Thoracic aorta (tissue), 2 donors: ENCODE results near the gene PRUNE1. TPM values are rescaled to one million over a fixed set of nuclear protein-coding genes. Genes with fewer than 3 reads are reported as not detected.
A peak's percentile ranks its signal among the peaks of the same experiment; 100 is the strongest.

ENCODE experiments used
- ATAC-seq: fragments of 150-250 bp; one replicate; pipeline ENCODE4 v1.8.0; 2017; ENCODE audit warnings: low read depth; ENCODE audit not compliant: insufficient number of reproducible peaks, low FRiP score
- DNase-seq: peaks from one replicate; pipeline ENCODE4 v3.0.0-alpha.2; 2020; ENCODE audit warnings: low spot score
- H3K27ac ChIP-seq, 2 donors: fragments of 200-600 bp; sonication (generic); 1 replicate in 1 of 2; 2 replicates in 1 of 2; pipeline ENCODE4 v1.5.1; 2016; ENCODE audit warnings: mild to moderate bottlenecking in 2 of 2, moderate library complexity in 2 of 2
- H3K27me3 ChIP-seq: fragments of 200-600 bp; sonication (generic); replicated peaks from 2 replicates; pipeline ENCODE4 v1.6.0; 2016; ENCODE audit warnings: mild to moderate bottlenecking; ENCODE audit not compliant: insufficient read depth
- H3K36me3 ChIP-seq: fragments of 200-600 bp; sonication (generic); one replicate; pipeline ENCODE4 v1.5.1; 2016
- H3K4me1 ChIP-seq, 2 donors: fragments of 200-600 bp; sonication (generic); 1 replicate in 1 of 2; 2 replicates in 1 of 2; pipeline versions ENCODE4 v1.5.1 to v1.6.0; 2016; ENCODE audit warnings: low read depth in 2 of 2, mild to moderate bottlenecking in 1 of 2; ENCODE audit not compliant: control insufficient read depth in 1 of 2
- H3K4me3 ChIP-seq: fragments of 200-600 bp; sonication (generic); 2 replicates; pipeline ENCODE4 v1.5.1; 2016; ENCODE audit warnings: mild to moderate bottlenecking
- H3K9me3 ChIP-seq: fragments of 200-600 bp; sonication (generic); 2 replicates; pipeline ENCODE4 v1.5.1; 2016
- CTCF ChIP-seq: fragments of 200-600 bp; sonication (generic); IDR thresholded peaks from one replicate; pipeline ENCODE4 v1.5.1; 2019; ENCODE audit warnings: antibody characterized with exemption
- total RNA-seq, 2 donors: library from RNA; depleted of rRNA; stranded (reverse); fragments of >200 nt; gene quantifications; one replicate each; pipeline versions ENCODE4 v1.1.0 to v1.2.3, GENCODE V29; 2016

Gene PRUNE1
- total RNA-seq, 2 donors from 2014 or later, result 16.5 to 21.3 TPM

DNA sequence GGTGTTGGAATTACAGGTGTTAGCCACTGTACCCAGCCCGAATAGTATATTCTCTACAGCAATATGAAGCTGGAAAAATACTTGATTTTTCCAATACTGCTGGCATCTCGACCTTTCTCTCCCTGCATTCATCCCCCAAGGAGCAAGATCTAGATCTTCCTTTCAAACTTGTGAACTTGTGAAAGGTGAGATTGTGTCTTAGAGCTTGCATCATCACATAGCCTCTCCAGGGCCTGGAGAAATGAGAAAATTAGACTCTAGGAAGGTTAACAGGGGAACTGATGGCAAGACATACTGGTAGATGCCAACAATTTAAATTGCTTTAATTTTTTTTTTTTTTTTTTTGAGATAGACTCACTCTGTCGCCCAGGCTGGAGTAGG lies 2.1 kb downstream of the PRUNE1 start:
- Histone ChIP-seq H3K9me3 (no peaks in the 10 kb centered on the region), H3K4me3 (no peak overlapping the region), H3K36me3 (no peaks in the 10 kb centered on the region), H3K4me1 (peaks cover 26 to 46% of the 10 kb centered on the region in 2 donors), H3K27me3 (no peaks in the 10 kb centered on the region), H3K27ac (no peak overlapping the region)
- DNase-seq (no peak), ATAC-seq (no peak)
- TF ChIP-seq CTCF, result no peak

DNA sequence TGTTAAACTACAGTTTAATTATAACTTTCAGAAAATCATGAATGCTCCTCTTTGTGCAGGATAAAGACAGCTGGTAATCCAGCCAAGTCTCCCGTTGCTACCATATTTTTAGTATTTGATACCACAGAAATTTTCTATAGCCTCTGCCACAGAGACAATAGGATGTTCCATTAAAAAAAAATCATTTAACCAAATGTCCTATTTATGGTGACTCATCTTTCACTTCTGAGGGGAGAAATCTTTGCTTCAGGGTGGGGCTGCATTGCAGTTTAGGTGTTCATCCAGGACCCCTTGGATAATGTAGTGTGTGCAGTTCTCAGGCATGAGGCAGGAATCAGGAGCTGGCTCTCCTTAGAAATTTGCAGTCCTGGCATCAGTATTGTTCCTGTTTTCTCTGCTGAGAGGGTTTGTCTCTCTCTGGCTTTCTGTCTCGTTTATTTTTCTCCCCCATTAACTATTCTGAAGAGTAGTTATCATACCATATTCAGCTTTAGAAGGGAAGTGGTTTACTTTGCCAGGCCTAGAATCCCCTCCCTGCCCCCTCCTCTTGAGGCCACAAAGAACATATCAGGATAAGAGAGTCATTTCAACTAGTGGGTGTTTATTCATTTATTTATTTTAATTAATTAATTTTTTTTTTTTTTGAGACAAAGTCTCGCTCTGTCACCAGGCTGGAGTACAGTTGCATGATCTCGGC lies 3.1 kb downstream of the PRUNE1 start:
- TF ChIP-seq CTCF, result no peak
- H3K27me3 ChIP-seq, result no peaks in the 10 kb centered on the region
- peaks cover 24 to 42% of the 10 kb centered on the region in 2 donors for H3K4me1 ChIP-seq
- no peak overlapping the region for H3K4me3 ChIP-seq
- DNase-seq, result no peak
- no peaks in the 10 kb centered on the region for H3K36me3 ChIP-seq
- no peak overlapping the region for H3K27ac ChIP-seq
- H3K9me3 ChIP-seq, result no peaks in the 10 kb centered on the region
- no peak for ATAC-seq

DNA sequence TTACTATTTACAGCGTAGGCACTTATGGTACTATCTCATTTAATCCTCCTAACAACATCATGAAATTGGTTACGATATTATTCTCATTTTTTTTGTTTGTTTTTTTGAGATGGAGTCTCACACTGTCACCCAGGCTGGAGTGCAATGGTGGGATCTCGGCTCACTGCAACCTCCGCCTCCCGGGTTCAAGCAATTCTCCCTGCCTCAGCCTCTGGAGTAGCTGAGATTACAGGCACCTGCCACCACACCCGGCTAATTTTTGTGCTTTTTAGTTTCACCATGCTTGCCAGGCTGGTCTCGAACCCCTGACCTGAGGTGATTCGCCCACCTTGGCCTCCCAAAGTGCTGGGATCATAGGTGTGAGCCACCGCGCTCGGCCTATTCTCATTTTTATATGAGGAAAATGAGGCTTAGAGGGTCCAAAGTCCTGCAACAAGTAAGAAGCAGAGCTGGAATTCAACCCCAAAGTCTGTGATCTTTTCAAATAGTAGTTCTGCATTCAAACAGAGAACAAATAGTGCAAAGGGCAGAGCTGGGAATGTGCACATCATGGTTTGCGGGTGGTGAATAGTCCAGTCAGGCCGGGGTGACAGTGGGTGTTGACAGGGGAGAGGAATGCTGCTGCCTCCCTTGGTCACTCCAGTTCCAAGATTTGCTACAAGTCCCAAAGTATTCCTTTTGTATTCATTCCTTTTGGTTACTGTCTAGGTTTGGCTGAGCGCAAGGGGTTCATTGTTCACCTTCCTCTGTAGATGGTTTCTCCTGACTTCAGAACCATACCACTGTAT lies 4.6 kb downstream of the PRUNE1 start:
- no peak for ATAC-seq
- TF ChIP-seq CTCF, result no peak
- Histone ChIP-seq H3K36me3 (peaks cover 2% of the 10 kb centered on the region), H3K27ac (peak overlapping the region; percentile 40 to 49), H3K4me3 (no peak overlapping the region), H3K27me3 (no peaks in the 10 kb centered on the region), H3K4me1 (peaks cover 15 to 31% of the 10 kb centered on the region in 2 donors), H3K9me3 (no peaks in the 10 kb centered on the region)
- no peak for DNase-seq

- no peak for DNase-seq
- Histone ChIP-seq H3K27ac (peak overlapping the region; percentile 40 to 49), H3K4me3 (no peak overlapping the region), H3K4me1 (peaks cover 15 to 30% of the 10 kb centered on the region in 2 donors), H3K27me3 (no peaks in the 10 kb centered on the region), H3K9me3 (no peaks in the 10 kb centered on the region), H3K36me3 (peaks cover 8% of the 10 kb centered on the region)
- no peak for ATAC-seq
- TF ChIP-seq CTCF, result no peak
Observed at GRCh38 chr1:151013518-151013917, 5.3 kb downstream of the PRUNE1 start.

- DNase-seq, result peak; percentile 68
- Histone ChIP-seq H3K27ac (peak overlapping the region; percentile 13 to 14), H3K36me3 (peaks cover 30% of the 10 kb centered on the region)
Observed at GRCh38 chr1:151024540-151025146, 16.4 kb downstream of the PRUNE1 start.

More at GRCh38 chr1:151024540-151025146, 16.4 kb downstream of the PRUNE1 start:
- peak; percentile 66 for TF ChIP-seq CTCF
- no peaks in the 10 kb centered on the region for H3K27me3 ChIP-seq
- peak; percentile 83 for ATAC-seq
- no peak overlapping the region for H3K4me3 ChIP-seq
- H3K4me1 ChIP-seq, result peaks cover 0 to 3% of the 10 kb centered on the region in 2 donors
- H3K9me3 ChIP-seq, result no peaks in the 10 kb centered on the region
